GM19438 (cell line): ENCODE results near the gene FOXD4L6.
"Not testable (repeated sequence)": the region's sequence is repeated elsewhere in the genome, so short reads cannot be mapped to it uniquely, and the experiment has no call there.

Source experiments
- ATAC-seq: cut with Tn5 transposase; IDR thresholded peaks from one replicate; pipeline ENCODE4 v1.9.1; 2021; ENCODE audit warnings: low read depth; ENCODE audit not compliant: unreplicated experiment

The FOXD4L6 gene

GRCh38 chr9:41128581-41128980 lies at the start of gene FOXD4L6:
FOXD4L6 (minus strand) TSS chr9:41128681; CDS start chr9:41128383, 298 bp downstream.
- ATAC-seq, result not testable (repeated sequence)

- ATAC-seq, result not testable (repeated sequence)
Observed at GRCh38 chr9:41174994-41175393, 46.5 kb upstream of the FOXD4L6 start.

GRCh38 chr9:41150116-41150515 lies 21.6 kb upstream of the FOXD4L6 start:
- ATAC-seq, result not testable (repeated sequence)

- not testable (repeated sequence) for ATAC-seq
Observed at GRCh38 chr9:41141878-41142277, 13.4 kb upstream of the FOXD4L6 start.

- not testable (repeated sequence) for ATAC-seq
Observed at GRCh38 chr9:41126746-41127446, 1.6 kb downstream of the FOXD4L6 start.

- not testable (repeated sequence) for ATAC-seq
Observed at GRCh38 chr9:41125936-41126335, 2.5 kb downstream of the FOXD4L6 start.

- ATAC-seq, result not testable (repeated sequence)
Observed at GRCh38 chr9:41125109-41125658, 3.3 kb downstream of the FOXD4L6 start.

GRCh38 chr9:41124250-41125108 lies 4.0 kb downstream of the FOXD4L6 start:
- not testable (repeated sequence) for ATAC-seq

- not testable (repeated sequence) for ATAC-seq
Observed at GRCh38 chr9:41123812-41124211, 4.7 kb downstream of the FOXD4L6 start.

GRCh38 chr9:41123396-41123795 lies 5.1 kb downstream of the FOXD4L6 start:
- ATAC-seq, result not testable (repeated sequence)

- ATAC-seq, result not testable (repeated sequence)
Observed at GRCh38 chr9:41120696-41121095, 7.8 kb downstream of the FOXD4L6 start.

- ATAC-seq, result not testable (repeated sequence)
Observed at GRCh38 chr9:41119719-41120118, 8.8 kb downstream of the FOXD4L6 start.

GRCh38 chr9:41119311-41119710 lies 9.2 kb downstream of the FOXD4L6 start:
- ATAC-seq, result not testable (repeated sequence)

GRCh38 chr9:41113348-41113747 lies 15.1 kb downstream of the FOXD4L6 start:
- not testable (repeated sequence) for ATAC-seq

GRCh38 chr9:41111414-41111813 lies 17.1 kb downstream of the FOXD4L6 start:
- ATAC-seq, result not testable (repeated sequence)

GRCh38 chr9:41110913-41111312 lies 17.6 kb downstream of the FOXD4L6 start:
- not testable (repeated sequence) for ATAC-seq

- not testable (repeated sequence) for ATAC-seq
Observed at GRCh38 chr9:41109253-41109652, 19.2 kb downstream of the FOXD4L6 start.

- ATAC-seq, result not testable (repeated sequence)
Observed at GRCh38 chr9:41108816-41109215, 19.7 kb downstream of the FOXD4L6 start.

- ATAC-seq, result not testable (repeated sequence)
Observed at GRCh38 chr9:41106472-41107116, 21.9 kb downstream of the FOXD4L6 start.

GRCh38 chr9:41105557-41106253 lies 22.8 kb downstream of the FOXD4L6 start:
- ATAC-seq, result not testable (repeated sequence)
